ENCODE results near the gene CRNKL1.

The CRNKL1 gene

DNA sequence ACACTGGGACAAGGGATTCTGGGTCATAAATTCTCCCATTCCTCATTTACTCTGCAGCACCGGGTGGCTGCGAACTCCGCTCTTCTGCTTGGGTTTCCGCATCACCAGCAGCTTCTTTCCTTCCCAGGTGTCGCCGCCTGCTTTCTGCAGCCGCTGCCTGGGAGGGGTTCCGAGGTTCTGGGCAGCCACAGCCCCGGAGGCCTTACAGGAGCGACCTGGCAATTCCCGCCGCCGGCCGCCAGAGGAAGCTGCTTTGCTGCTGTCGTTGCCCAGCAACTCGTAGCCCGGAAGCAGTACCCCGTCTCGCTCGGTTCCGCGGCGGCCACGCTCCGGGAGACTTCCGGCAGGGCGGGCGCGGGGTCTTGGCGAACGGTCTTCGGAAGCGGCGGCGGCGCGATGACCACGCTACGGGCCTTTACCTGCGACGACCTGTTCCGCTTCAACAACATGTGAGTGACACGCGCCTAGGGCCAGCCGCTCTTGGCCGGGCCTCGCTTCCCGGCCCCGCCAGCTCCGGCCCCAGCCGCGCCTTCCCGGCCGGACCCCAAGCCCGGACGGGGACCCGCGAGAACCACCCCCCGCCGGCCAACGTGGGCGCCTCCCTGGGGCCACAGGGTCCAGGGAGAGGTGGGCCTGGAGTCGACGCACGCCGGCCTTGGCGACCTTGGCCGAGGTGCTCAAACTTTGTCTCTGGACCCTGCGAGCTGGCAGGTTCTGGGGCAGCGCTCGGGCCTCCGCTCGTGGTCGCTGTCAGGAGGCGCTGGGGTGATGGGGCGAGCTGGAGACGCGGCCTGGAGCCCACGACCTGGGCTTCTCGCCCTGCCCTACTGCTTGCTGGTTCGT is 35.0 kb downstream of the CRNKL1 start, which contains the start of gene NAA20:
TSS of gene NAA20 (plus strand) at position 362 of the 843 bp plus-strand sequence. CDS start at position 397, 35 bp downstream.
- peaks cover 35% of the 10 kb centered on the region for H3K4me1 ChIP-seq (ENCODE audit: insufficient read depth, low read length, severe bottlenecking)
- no peaks in the 10 kb centered on the region for H3K9me2 ChIP-seq (ENCODE audit: low read depth, low read length)
- H4K20me1 ChIP-seq (ENCODE audit: insufficient read depth, low read length) = no peaks in the 10 kb centered on the region
- H3F3A ChIP-seq (ENCODE audit: insufficient read depth, low read length) = no peaks in the 10 kb centered on the region
- H3K36me3 ChIP-seq (ENCODE audit: insufficient read depth, low read length) = peaks cover 11% of the 10 kb centered on the region; the same call in 1 of the 2 replicates
- H3K4me3 ChIP-seq (ENCODE audit: low read depth, low read length, poor library complexity, severe bottlenecking) = peak within 1 kb of the TSS; percentile 87
- no peaks in the 10 kb centered on the region for H3K9me3 ChIP-seq (ENCODE audit: low read length)
- peak within 1 kb of the TSS; percentile 97 for H2AFZ ChIP-seq (ENCODE audit: low read length)
- peak within 1 kb of the TSS; percentile 94 for H3K4me2 ChIP-seq (ENCODE audit: low read length)
- H3K9ac ChIP-seq (ENCODE audit: low read length) = peak within 1 kb of the TSS; percentile 93
- TF ChIP-seq EZH2 (IDR thresholded peaks at IDR 0.05; ENCODE audit: borderline replicate concordance, low read length) = no peak
- TF ChIP-seq, protein P1, sequence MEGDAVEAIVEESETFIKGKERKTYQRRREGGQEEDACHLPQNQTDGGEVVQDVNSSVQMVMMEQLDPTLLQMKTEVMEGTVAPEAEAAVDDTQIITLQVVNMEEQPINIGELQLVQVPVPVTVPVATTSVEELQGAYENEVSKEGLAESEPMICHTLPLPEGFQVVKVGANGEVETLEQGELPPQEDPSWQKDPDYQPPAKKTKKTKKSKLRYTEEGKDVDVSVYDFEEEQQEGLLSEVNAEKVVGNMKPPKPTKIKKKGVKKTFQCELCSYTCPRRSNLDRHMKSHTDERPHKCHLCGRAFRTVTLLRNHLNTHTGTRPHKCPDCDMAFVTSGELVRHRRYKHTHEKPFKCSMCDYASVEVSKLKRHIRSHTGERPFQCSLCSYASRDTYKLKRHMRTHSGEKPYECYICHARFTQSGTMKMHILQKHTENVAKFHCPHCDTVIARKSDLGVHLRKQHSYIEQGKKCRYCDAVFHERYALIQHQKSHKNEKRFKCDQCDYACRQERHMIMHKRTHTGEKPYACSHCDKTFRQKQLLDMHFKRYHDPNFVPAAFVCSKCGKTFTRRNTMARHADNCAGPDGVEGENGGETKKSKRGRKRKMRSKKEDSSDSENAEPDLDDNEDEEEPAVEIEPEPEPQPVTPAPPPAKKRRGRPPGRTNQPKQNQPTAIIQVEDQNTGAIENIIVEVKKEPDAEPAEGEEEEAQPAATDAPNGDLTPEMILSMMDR (IDR thresholded peaks at IDR 0.05; ENCODE audit: low read length) = peak; percentile 48
- H3K79me2 ChIP-seq (ENCODE audit: insufficient read depth, low read length) = peaks cover 44% of the 10 kb centered on the region
- no peak within 1 kb of the TSS for H3K27ac ChIP-seq (ENCODE audit: low read depth, low read length, poor library complexity, severe bottlenecking)
- no peaks in the 10 kb centered on the region for H3K27me3 ChIP-seq (ENCODE audit: insufficient read depth, low read length)

DNA sequence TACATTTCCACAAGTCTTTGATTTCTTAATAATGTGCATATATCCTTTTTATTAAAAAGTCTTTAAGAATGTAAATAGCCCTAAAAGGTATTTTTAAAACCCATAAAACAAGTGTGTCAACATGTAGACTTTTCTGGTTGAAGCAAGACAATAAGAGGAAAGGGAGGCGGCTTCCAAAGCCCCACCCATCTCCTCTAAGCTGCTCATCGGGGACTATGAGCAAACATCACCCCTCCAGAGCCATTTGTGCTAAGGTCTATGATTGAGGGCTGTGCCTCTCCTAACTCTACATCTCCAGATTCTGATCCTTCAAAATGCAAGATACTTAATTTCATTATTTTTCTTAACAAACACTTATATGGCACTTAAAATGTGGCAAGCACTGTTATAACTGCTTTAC is 37.6 kb downstream of the CRNKL1 start:
- Histone ChIP-seq H3K27me3 (ENCODE audit: insufficient read depth, low read length) (no peaks in the 10 kb centered on the region), H3F3A (ENCODE audit: insufficient read depth, low read length) (no peaks in the 10 kb centered on the region), H3K4me2 (ENCODE audit: low read length) (no peak overlapping the region)

DNA sequence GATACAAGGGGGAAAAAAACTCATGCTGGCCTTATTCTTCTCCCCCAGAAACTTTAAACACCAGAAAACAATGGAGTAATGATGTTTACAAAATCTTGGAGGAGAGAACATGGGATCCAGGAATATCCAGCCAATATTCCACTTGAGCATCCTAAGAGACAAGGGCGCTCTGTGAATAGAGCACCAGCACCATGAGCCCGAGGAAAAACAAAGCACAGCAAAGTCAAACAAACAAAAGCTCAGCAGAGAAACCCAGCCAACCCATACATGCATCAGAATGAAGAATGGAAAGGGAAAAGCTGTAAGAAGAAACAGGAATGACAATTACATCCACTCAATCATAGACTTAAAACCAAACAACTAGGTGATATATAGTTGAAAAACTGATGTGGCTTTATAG is 39.7 kb downstream of the CRNKL1 start:
- Histone ChIP-seq H3K36me3 (ENCODE audit: insufficient read depth, low read length) (no peaks in the 10 kb centered on the region), H2AFZ (ENCODE audit: low read length) (no peak overlapping the region), H3K9me2 (ENCODE audit: low read depth, low read length) (no peaks in the 10 kb centered on the region), H3K9me3 (ENCODE audit: low read length) (no peaks in the 10 kb centered on the region), H3F3A (ENCODE audit: insufficient read depth, low read length) (no peaks in the 10 kb centered on the region), H3K27ac (ENCODE audit: low read depth, low read length, poor library complexity, severe bottlenecking) (no peak overlapping the region), H3K4me1 (ENCODE audit: insufficient read depth, low read length, severe bottlenecking) (peaks cover 5% of the 10 kb centered on the region), H3K9ac (ENCODE audit: low read length) (no peak overlapping the region), H3K4me3 (ENCODE audit: low read depth, low read length, poor library complexity, severe bottlenecking) (no peak overlapping the region), H4K20me1 (ENCODE audit: insufficient read depth, low read length) (no peaks in the 10 kb centered on the region), H3K27me3 (ENCODE audit: insufficient read depth, low read length) (no peaks in the 10 kb centered on the region), H3K4me2 (ENCODE audit: low read length) (no peak overlapping the region), H3K79me2 (ENCODE audit: insufficient read depth, low read length) (peaks cover 1% of the 10 kb centered on the region; the same call in 1 of the 2 replicates)
- TF ChIP-seq, protein P1 (IDR thresholded peaks at IDR 0.05; ENCODE audit: low read length) = no peak
- TF ChIP-seq EZH2 (IDR thresholded peaks at IDR 0.05; ENCODE audit: borderline replicate concordance, low read length) = no peak

More for the DNA sequence above, 37.6 kb downstream of the CRNKL1 start:
- Histone ChIP-seq H2AFZ (ENCODE audit: low read length) (no peak overlapping the region), H3K4me1 (ENCODE audit: insufficient read depth, low read length, severe bottlenecking) (peaks cover 24% of the 10 kb centered on the region), H3K36me3 (ENCODE audit: insufficient read depth, low read length) (peaks cover 5% of the 10 kb centered on the region; the same call in 1 of the 2 replicates), H3K79me2 (ENCODE audit: insufficient read depth, low read length) (peaks cover 22% of the 10 kb centered on the region), H4K20me1 (ENCODE audit: insufficient read depth, low read length) (no peaks in the 10 kb centered on the region), H3K9me3 (ENCODE audit: low read length) (no peaks in the 10 kb centered on the region), H3K9me2 (ENCODE audit: low read depth, low read length) (no peaks in the 10 kb centered on the region), H3K9ac (ENCODE audit: low read length) (no peak overlapping the region), H3K4me3 (ENCODE audit: low read depth, low read length, poor library complexity, severe bottlenecking) (no peak overlapping the region), H3K27ac (ENCODE audit: low read depth, low read length, poor library complexity, severe bottlenecking) (no peak overlapping the region)
- TF ChIP-seq EZH2 (IDR thresholded peaks at IDR 0.05; ENCODE audit: borderline replicate concordance, low read length) = no peak
- TF ChIP-seq, protein P1 (IDR thresholded peaks at IDR 0.05; ENCODE audit: low read length) = no peak

Data from OCI-LY1 (cell line).